Measurements from ENCODE around the gene SNAPIN.
"Not testable (repeated sequence)": the region's sequence is repeated elsewhere in the genome, so short reads cannot be mapped to it uniquely, and the experiment has no call there.

SNAPIN gene

DNA sequence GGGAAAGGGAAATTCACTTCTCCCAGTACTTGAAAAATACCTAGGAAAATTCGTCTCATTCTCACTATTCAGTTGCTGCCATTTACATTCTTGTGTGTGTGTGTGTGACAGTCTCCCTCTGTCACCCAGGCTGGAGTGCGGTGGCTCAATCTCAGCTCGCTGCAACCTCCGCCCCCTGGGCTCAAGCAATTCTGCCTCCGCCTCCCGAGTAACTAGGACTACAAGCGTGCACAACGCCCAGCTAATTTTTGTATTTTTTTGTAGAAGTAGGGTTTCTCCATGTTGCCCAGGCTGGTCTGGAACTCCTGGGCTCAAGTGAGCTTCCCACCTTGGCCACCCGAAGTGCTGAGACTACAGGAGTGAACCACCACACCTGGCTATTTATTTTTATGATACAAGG is 1.2 kb downstream of the SNAPIN start:
- DNase-seq (ENCODE audit: insufficient read length, low spot score) (no peak), FAIRE-seq (no peak)
- TF ChIP-seq, protein P1, sequence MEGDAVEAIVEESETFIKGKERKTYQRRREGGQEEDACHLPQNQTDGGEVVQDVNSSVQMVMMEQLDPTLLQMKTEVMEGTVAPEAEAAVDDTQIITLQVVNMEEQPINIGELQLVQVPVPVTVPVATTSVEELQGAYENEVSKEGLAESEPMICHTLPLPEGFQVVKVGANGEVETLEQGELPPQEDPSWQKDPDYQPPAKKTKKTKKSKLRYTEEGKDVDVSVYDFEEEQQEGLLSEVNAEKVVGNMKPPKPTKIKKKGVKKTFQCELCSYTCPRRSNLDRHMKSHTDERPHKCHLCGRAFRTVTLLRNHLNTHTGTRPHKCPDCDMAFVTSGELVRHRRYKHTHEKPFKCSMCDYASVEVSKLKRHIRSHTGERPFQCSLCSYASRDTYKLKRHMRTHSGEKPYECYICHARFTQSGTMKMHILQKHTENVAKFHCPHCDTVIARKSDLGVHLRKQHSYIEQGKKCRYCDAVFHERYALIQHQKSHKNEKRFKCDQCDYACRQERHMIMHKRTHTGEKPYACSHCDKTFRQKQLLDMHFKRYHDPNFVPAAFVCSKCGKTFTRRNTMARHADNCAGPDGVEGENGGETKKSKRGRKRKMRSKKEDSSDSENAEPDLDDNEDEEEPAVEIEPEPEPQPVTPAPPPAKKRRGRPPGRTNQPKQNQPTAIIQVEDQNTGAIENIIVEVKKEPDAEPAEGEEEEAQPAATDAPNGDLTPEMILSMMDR (IDR thresholded peaks at IDR 0.05; ENCODE audit: insufficient read depth, missing control alignments), result no peak

DNA sequence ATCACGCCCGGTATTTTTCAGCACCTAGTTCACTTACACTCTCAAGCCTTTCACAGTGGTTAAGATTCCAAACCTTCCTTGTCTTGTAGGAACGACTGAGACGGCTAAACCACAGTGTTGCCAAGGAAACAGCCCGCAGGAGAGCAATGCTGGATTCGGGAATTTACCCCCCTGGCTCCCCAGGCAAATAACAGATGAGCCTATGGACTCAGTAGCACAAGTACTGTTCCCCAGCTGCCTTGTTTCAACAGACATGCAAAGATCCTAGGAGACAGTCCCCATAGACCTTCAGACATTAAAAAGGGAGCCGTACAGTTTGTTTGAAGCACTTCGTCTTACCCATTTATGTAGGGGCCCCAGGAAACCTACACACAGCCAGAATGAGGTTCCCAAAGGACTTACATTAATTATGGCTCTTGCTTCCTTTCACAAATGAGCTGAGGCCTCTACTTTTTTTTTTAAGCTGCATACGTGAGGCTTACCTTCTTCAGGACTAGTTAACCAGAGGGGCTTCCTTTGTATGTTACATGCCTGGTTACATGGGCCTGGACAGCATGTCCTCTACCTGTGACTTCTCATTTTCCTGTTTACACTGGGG is 2.7 kb downstream of the SNAPIN start:
- DNase-seq (ENCODE audit: insufficient read length, low spot score), result no peak
- TF ChIP-seq, protein P1 (IDR thresholded peaks at IDR 0.05; ENCODE audit: insufficient read depth, missing control alignments), result no peak
- FAIRE-seq, result no peak

DNA sequence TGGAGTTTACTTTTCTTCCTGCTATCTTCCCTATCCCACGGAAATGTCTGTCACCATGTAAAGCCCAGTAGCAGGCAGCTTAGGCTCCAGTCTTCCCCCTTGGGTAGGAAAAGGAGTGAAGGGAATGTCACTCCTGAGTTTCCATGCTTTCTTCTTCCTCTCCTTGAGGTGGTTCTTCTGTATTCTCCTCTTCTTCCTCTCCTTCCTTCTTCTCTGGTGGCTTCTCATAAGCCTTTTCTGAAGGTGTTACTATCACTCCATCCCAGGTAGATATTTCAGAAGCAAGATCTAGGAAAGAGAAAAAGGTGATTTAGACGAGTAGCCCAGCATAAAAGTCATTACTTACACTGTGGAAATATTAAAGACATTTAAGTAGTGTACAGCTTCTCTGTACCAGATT is 3.8 kb downstream of the SNAPIN start:
- TF ChIP-seq, protein P1 (IDR thresholded peaks at IDR 0.05; ENCODE audit: insufficient read depth, missing control alignments), result no peak
- no peak for DNase-seq (ENCODE audit: insufficient read length, low spot score)
- no peak for FAIRE-seq

DNA sequence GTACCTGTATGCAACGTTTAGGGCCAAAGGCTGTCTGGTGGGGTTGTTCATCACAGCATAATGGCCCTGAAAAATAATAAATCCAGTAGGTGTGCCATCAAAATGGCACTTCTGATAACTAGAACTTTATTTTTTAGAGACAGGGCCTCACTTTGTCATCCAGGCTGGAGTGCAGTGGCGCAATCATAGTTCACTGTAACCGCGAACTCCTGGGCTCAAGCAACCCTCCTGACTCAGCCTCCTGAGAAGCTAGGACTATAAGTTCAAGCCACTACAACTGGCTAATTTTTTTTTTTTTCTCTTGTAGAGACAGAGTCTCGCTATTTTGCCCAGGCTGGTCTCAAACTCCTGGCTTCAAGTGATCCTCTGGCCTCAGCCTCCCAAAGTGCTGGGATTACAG is 4.7 kb downstream of the SNAPIN start:
- FAIRE-seq (no peak), DNase-seq (ENCODE audit: insufficient read length, low spot score) (no peak)
- TF ChIP-seq, protein P1 (IDR thresholded peaks at IDR 0.05; ENCODE audit: insufficient read depth, missing control alignments), result no peak

DNA sequence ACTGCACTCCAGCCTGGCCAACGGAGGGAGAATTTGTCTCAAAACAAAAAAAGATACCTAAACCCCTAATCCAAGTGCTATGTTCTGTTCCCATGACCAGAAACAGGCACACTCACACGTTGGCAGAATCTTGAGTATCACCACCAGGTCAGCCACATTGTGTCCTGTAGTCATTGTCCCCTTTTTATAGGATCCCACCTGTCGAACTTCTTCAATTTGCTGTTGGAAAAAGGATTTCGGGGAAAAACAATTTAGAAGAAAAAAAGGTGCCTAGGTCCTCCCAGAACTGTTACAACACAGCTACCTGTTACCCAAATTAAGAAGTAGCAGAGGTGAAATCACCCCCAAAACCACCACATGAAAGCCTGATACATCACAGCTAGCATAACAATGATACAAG is 8.9 kb downstream of the SNAPIN start:
- TF ChIP-seq, protein P1 (IDR thresholded peaks at IDR 0.05; ENCODE audit: insufficient read depth, missing control alignments), result no peak
- FAIRE-seq, result no peak
- DNase-seq (ENCODE audit: insufficient read length, low spot score), result no peak

DNA sequence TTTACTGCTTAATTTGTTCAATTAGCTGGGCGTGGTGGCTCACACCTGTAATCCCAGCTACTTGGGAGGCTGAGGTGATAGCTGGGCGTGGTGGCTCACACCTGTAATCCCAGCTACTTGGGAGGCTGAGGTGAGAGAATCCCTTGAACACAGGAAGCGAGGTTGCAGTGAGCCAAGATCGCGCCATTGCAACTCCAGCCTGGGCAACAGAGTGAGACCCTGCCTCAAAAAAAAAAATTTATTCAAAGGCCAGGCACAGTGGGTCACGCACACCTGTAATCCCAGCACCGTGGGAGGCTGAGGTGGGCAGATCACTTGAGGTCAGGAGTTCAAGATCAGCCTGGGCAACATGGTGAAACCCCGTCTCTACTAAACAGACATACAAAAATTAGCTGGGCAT is 10.2 kb downstream of the SNAPIN start:
- FAIRE-seq; DNase-seq (ENCODE audit: insufficient read length, low spot score): not testable (repeated sequence)

DNA sequence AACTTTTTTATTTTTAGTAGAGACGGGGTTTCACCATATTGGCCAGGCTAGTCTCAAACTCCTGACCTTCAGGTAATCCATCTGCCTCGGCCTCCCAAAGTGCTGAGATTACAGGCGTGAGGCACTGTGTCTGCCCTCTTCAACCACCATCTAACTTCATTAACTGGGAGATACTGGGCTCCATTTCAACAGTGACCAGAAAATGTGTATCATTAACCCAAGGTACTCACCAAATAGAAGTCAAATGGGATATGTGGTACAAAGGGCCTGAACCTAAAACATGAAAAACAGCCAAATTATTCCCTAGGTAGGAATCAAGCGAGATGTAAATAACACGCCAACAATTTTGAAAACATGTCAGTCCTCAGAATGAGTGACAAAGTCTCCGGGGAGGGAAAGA is 11.1 kb downstream of the SNAPIN start:
- FAIRE-seq (no peak), DNase-seq (ENCODE audit: insufficient read length, low spot score) (no peak)
- TF ChIP-seq, protein P1 (IDR thresholded peaks at IDR 0.05; ENCODE audit: insufficient read depth, missing control alignments), result no peak
